Prostate gland (tissue), 2 donors: ENCODE data around the gene AP2A1.

Source experiments
- CTCF ChIP-seq, 4 experiments: fragments of 200-600 bp in 2 of 4; fragments of 450-650 bp in 2 of 4; sonication (generic) in 2 of 4; IDR thresholded peaks; 1 replicate in 3 of 4; 2 replicates in 1 of 4; pipeline ENCODE4 v1.5.1; 2016 to 2019; ENCODE audit warnings: antibody characterized with exemption in 4 of 4, mild to moderate bottlenecking in 2 of 4, moderate library complexity in 2 of 4
- POLR2AphosphoS5 ChIP-seq: sonication (generic); formaldehyde crosslinking; IDR thresholded peaks from one replicate; pipeline ENCODE4 v1.6.1; 2017; ENCODE audit warnings: antibody characterized with exemption

GRCh38 chr19:49739098-49739497 is 27.7 kb upstream of the AP2A1 start:
- TF ChIP-seq CTCF (IDR thresholded peaks at IDR 0.05) (no peak), POLR2AphosphoS5 (no peak)
